Hematopoietic multipotent progenitor cell treated with erythropoietin and hydrocortisone succinate and interleukin-3 and kit ligand, for 6 days (in vitro differentiated cells): ENCODE measurements around the gene SHC2.
"Not testable (repeated sequence)": the region's sequence is repeated elsewhere in the genome, so short reads cannot be mapped to it uniquely, and the experiment has no call there.

Source experiments
- DNase-seq: peaks from one replicate; pipeline ENCODE4 v3.0.0-alpha.2; 2015

SHC2 gene

DNA sequence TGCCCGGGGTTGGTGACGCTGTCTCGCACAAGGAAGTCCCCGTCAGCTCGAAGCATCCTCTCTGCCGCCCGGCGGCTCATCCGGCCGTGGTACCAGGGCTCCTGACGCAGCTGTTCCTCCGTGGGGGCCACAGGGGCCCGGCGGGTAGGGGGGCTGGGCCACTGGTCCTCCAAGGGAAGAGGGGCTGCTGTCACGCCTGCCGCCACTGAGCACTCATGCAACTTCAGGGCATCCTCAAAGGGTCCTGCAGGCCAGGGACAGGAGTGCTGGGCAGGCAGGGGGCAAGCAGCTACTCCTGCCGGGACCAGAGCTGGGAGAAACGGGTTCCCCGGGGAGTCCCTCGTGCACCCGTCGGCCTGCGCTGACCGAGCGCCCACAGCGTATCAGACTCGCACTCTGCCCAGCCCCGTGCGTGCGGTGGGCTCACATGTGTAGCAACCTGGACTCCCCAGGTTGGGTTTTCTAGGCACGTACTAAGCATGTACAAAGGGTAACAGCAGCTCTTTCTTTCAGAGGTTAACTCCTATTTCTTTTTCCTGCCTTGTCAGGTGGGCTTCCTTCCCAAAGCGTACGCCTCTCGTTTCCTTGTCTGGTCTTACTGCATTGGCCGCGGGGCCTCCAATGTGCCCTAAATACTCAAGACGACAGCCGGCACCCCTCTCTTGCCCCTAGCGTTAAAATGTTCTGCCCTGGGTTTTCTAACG is 38.5 kb downstream of the SHC2 start:
- no peak for DNase-seq

- no peak for DNase-seq
Measured at GRCh38 chr19:419721-420515, 40.9 kb downstream of the SHC2 start.

DNA sequence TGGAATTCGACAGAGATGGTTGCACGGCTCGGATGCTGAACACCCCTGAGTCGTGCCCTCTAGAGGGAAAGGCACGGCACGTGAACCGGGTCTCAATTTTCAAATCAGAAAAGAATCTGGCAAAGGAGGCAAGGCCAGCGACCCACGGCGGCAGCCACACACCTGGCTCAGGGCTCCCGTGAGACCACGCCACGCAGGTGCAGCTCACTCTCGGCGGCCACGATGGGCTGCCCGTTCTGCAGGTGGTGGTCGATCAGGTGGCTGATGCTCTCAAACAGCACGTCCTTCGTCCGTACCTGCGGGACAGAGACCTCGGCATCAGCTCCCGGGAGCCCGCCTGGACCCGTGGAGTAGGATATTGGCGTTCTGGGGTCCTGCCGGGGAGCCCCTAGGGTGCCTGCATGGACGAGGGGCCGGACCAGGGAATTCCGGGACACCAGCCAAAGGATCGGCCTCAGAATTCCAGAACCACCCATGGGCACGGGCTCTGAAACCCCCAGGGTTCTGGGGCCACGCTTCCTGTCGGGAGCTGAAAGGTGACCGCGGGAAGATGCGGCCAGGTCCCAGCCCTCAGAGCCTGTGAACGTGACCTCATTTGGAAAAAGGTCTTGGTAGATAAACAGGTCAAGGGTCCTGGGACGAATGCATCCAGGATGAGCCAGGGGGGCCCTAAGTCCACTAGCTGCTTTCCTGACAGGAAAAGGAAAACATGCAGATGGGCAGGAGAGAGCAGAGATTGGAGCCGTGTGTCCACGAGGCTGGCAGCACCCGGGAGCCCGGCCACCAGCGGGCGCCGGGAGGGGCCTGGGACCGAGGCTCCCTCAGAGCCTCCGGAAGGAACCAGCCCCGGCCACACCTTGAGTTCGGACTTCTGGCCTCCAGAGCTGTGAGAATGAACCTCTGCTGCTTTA is 41.8 kb downstream of the SHC2 start:
- DNase-seq: no peak

GRCh38 chr19:416416-416815 is 44.4 kb downstream of the SHC2 start:
- DNase-seq: no peak

DNA sequence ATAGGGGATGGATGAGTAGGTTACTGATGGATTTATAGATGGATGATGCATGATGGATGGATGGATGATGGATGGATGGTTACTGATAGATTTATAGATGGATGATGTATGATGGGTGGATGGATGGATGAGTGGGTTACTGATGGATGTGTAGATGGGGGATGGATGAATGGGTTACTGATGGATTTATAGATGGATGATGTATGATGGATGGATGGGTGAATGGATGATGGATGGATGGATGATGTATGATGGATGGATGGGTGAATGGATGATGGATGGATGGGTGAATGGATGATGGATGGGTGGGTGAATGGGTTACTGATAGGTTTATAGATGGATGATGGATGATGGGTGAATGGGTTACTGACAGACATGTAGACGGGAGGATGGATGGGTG is 45.5 kb downstream of the SHC2 start:
- DNase-seq: no peak

GRCh38 chr19:413756-414420 is 46.9 kb downstream of the SHC2 start:
- no peak for DNase-seq

DNA sequence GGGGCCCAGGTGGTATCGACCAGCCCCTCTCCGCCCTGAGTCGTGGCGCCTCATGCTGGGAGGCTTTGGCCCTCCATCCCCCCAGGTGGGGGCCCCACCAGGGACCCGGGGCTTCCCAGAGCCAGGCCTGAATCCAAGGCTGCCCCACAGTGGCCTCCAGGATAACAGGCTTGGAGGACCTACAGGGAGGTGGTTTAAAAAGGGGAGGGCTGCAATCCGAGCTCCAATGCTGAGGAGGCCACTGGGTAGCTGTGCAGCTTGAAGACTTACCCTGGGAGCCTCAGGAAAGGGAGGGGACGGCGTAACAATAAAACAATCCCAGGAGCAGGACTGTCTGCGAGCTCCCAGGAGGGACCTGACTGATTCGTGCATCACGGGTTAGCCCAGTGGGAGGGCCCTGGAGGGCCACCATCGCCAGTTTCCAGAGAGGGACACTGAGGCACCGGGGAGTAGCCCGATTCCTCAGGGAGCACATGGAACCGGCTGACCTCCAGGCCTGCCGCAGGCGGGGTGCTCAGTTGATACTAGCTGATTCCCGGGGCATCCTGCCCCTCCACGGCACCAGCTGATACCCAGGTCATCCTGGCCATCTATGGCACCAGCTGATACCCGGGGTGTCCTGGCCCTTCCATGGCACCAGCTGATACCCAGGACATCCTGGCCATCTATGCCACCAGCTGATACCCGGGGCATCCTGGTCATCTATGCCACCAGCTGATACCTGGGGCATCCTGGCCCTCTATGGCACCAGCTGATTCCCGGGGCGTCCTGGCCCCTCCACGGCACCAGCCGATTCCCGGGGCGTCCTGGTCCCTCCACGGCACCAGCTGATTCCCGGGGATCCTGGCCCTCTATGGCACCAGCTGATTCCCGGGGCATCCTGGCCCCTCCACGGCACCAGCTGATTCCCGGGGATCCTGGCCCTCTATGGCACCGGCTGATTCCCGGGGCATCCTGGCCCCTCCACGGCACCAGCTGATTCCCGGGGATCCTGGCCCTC is 48.2 kb downstream of the SHC2 start:
- DNase-seq: no peak

- DNase-seq: no peak
Measured at GRCh38 chr19:411723-412355, 49.0 kb downstream of the SHC2 start.

GRCh38 chr19:411121-411722 is 49.6 kb downstream of the SHC2 start:
- DNase-seq: not testable (repeated sequence)

GRCh38 chr19:410243-410781 is 50.5 kb downstream of the SHC2 start:
- no peak for DNase-seq

- DNase-seq: no peak
Measured at GRCh38 chr19:409516-410242, 51.2 kb downstream of the SHC2 start.

DNA sequence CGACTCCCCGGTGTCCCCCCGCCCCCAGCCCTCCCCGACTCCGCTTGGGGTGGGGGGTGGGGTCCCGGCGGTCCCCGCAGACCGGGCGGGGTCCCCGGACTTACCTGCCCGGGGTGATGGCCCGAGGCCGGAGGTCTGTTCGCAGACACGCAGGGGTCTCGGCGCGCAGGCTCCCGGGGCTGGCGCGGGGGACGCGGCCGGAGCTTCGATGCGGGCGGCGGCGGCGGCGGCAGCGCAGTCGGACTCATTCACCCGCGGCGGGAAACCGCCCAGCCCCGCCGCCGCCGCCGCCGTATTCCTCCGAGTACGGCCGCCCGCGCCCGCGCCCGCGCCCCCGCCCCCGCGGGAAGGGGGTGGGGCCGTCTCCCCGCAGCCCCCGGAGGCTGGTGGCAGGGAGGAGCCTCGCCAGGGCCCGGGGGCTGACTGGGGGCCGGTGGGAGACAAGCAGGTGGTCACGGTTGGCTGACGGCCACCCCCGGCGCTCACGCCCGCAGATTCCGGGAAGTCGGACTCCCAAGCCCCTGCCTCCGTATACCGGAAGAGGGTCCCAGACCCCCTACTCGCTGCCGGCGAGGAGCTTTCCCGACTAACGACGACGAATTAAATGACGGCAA is 51.8 kb downstream of the SHC2 start, which contains the start of gene C2CD4C:
Gene C2CD4C (minus strand): TSS at position 246 of the 614 bp plus-strand sequence. CDS start 786 bp downstream, outside the sequence.
- DNase-seq: peak; percentile 25

GRCh38 chr19:408441-408901 is 52.4 kb downstream of the SHC2 start:
- DNase-seq: no peak

GRCh38 chr19:407511-408440 is 53.1 kb downstream of the SHC2 start:
- DNase-seq: no peak

DNA sequence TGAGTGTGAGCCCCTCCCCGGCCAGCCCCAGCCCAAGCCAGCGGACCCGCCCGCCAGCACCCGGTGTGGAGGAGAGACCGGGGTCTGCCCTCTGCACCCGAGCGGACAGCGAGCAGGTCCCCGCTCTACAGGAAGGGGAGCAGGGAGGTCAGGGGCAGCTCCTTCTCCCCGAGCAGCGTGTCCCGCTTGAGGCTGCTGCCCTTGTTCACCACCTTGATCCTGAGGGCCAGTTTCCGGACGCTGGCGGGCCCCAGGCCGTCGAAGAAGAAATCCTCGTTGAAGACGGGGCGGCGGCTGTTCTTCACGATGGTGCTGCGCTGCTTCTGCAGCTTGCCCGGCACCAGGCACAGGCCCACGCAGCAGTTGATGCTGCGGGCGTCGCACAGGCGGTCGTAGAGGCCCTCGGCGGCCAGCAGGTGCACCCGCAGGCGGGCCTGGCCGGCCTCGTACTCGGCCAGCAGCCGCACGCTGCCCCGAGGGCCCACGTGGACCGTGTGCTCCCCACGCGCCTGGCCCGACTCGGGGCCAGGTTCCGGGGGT is 53.8 kb downstream of the SHC2 start:
- DNase-seq: no peak

DNA sequence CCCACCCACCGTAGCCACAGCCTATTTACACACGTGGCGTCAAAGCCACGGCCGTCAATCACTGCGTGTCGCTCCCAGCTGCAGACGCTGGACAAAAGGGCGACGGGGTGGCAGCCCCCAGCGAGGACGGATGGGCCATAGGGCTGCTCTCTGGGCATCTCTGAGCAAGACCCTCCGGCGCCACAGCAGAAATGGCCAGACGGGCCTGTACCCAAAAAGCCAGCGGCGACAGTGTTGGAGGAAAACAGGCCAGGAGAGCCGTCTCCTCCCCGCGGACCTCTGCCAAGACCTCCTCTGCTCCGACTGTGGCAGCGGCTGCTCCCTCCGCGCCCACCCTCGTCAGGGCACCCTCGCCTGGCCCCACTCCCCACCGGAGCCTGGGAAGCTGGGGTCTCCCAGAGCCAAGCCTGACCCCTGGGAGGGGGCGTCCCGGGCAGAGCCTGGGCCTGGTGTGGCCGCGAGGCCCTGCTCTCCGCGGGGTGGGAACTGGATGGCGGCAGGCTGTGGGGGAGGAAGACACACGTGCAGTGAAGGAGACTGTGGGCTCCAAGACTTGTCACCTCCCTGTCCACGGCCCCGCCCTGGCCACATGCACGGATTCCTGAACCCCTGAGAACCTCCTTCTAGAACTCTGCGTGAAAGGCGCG is 54.6 kb downstream of the SHC2 start:
- DNase-seq: no peak
